ENCODE results near the gene SGSM2.

DNA sequence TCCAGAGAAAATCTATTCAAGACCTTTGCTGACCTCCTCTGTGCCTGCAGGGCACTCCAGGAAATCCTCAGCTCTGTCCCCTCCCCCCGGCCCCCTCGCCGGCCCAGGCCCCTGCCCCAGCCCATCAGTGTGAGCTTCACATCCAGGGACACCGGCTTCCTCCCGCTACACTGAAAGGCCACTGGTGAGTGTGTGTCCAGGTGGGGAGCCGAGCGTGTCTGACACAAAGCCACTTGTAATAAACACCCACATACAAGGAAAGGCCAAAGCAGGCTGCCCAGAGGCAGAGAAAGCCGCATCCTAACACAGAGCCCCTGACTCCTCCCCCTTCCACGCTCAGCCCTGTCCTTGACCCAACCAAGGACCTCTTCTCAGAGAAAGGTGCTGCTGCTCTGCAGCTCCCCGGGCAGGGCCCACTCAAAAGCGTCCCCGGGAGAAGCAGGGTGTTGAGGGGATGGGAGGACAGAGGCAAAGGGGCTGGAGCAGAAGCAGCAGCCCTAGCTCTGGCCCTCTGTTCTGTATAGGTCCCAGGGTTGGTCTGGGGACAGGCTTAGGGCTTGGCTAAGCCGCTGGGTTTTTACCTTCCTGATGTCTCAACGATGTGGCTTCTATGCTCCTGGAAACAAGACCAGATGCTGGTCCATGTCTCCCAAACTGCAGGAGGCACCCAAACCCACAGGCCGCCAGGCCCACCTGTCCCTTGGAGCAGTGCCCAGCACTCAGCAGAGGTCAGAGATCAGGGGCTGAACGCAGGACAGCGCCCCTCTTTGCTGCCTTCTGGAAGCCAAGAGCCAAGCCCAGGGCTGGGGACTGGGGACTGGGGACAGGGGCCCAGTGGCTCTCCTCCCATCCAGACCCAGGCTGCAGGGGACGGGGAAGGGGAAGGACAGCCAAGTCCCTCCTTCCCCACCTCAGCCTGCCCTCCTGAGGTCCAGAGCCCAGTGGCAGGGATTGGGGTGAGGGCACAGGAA, 48.2 kb downstream of the SGSM2 start:
- TF ChIP-seq, protein P1, sequence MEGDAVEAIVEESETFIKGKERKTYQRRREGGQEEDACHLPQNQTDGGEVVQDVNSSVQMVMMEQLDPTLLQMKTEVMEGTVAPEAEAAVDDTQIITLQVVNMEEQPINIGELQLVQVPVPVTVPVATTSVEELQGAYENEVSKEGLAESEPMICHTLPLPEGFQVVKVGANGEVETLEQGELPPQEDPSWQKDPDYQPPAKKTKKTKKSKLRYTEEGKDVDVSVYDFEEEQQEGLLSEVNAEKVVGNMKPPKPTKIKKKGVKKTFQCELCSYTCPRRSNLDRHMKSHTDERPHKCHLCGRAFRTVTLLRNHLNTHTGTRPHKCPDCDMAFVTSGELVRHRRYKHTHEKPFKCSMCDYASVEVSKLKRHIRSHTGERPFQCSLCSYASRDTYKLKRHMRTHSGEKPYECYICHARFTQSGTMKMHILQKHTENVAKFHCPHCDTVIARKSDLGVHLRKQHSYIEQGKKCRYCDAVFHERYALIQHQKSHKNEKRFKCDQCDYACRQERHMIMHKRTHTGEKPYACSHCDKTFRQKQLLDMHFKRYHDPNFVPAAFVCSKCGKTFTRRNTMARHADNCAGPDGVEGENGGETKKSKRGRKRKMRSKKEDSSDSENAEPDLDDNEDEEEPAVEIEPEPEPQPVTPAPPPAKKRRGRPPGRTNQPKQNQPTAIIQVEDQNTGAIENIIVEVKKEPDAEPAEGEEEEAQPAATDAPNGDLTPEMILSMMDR (optimal IDR thresholded peaks at IDR 0.05 in 1 of 3, IDR thresholded peaks at IDR 0.05 in 1 of 3, conservative IDR thresholded peaks at IDR 0.05 in 1 of 3; ENCODE audit: extremely low read depth in 1 of 3, insufficient read depth in 2 of 3, low read length in 3 of 3), result no peak
- TF ChIP-seq EZH2 (IDR thresholded peaks at IDR 0.05; ENCODE audit: low read length), result no peak

Measured in keratinocyte (primary cell).